Measurements from ENCODE around the gene GPR183.

GPR183 gene

DNA sequence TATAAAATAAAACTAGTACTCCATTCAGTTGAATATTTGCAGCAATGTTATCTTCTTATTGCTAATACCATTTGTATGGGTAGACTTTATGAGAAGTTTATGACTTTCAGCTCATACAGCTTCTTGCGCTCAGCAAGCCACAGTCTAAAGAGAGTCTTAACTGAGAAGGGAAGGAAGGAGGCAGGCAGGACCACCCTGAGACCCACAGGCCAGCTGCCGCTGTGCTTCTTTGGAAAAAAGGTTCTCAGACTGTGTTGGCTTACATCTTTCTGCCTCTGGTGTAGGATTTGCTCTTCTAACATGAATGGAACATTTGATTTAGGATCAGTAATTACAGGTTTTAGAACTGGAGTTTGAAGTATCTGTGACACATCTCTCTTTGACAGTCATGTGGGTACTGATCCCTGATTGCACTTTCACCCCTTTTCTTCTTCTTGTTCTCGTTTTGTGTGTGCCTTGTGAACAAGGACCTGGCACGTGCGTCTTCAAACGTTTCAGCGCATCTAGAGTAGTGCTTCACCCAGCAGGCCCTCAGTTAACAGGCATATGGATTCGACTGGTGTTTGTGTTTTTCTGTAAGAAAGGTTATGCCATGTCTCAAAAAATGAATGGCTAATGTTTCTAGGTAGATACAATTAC lies 41.9 kb downstream of the GPR183 start:
- POLR2A ChIA-PET: no interaction called here
- 95% methylated on average over 3 of the region's 8 CpGs for WGBS (ENCODE audit: insufficient coverage)
- CTCF ChIA-PET: interaction anchor here (0.7 to 10.8 kb wide), 23 partner anchors 10 to 425 kb away, joined by 3 to 196 read pairs (median 4); partner anchors contain the start of gene UBAC2

DNA sequence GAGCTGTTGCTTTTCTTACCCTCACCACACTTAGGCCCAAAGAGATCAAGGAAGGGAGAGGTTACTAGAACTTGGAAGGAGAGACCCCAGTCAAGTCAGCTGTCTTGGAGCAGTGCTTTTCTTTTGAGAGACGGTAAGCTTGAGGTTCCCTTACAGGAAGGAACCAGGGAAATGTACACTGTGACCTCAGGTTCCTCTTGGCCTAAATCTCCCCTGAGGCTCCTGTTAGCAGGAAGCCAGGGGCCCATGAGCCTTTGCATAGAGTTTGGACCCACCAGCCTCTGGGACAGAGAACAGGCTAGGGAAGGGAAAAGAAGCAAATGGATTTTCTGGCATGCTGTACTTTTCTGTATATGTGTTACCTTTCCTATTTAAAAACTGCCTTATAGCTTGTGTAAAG lies 43.1 kb downstream of the GPR183 start:
- 0% methylated on average over 1 of the region's 1 CpG for WGBS (ENCODE audit: insufficient coverage)
- Histone ChIP-seq H3K4me3 (ENCODE audit: control insufficient read depth in 1 of 7, extremely low read depth in 1 of 7, insufficient read depth in 4 of 7, low read depth in 2 of 7, low read length in 6 of 7) (peak overlapping the region in 1 of 7 experiments; percentile 6), H3K4me1 (ENCODE audit: control extremely low read depth in 1 of 4, control insufficient read depth in 4 of 4, insufficient read depth in 4 of 4, low read length in 3 of 4) (peaks cover 14 to 40% (median 22%) of the 10 kb centered on the region in 4 experiments), H3K9me3 (ENCODE audit: control extremely low read depth in 1 of 5, control insufficient read depth in 4 of 5, insufficient read depth in 2 of 5, low read depth in 1 of 5, low read length in 4 of 5) (no peaks in the 10 kb centered on the region), H3K27ac (ENCODE audit: insufficient read depth in 1 of 2, low read depth in 1 of 2, low read length in 2 of 2, poor library complexity in 1 of 2, severe bottlenecking in 2 of 2) (no peak overlapping the region), H3K36me3 (ENCODE audit: control insufficient read depth in 4 of 4, insufficient read depth in 4 of 4, low read length in 3 of 4) (peaks cover 2 to 33% (median 10%) of the 10 kb centered on the region in 4 experiments), H3K27me3 (replicated peaks in 2 of 5; ENCODE audit: control insufficient read depth in 4 of 5, insufficient read depth in 5 of 5, low read length in 4 of 5) (no peaks in the 10 kb centered on the region)
- DNase-seq: peak in 2 of 3 donors; percentile 64 to 72
- ChIA-PET POLR2A (interaction anchor here (0.5 to 1.3 kb wide), 3 partner anchors 47 to 87 kb away, joined by 3 read pairs; no protein-coding TSS in a partner anchor), CTCF (interaction anchor here (1.0 to 10.8 kb wide), 11 partner anchors 9 to 243 kb away, joined by 3 to 196 read pairs (median 19); partner anchors contain the start of gene UBAC2)

More for the DNA sequence above, 41.9 kb downstream of the GPR183 start:
- H3K4me3 ChIP-seq (ENCODE audit: control insufficient read depth in 1 of 7, extremely low read depth in 1 of 7, insufficient read depth in 4 of 7, low read depth in 2 of 7, low read length in 6 of 7): no peak overlapping the region
- H3K27me3 ChIP-seq (replicated peaks in 2 of 5; ENCODE audit: control insufficient read depth in 4 of 5, insufficient read depth in 5 of 5, low read length in 4 of 5): no peaks in the 10 kb centered on the region
- no peak for DNase-seq
- H3K4me1 ChIP-seq (ENCODE audit: control extremely low read depth in 1 of 4, control insufficient read depth in 4 of 4, insufficient read depth in 4 of 4, low read length in 3 of 4): peaks cover 5 to 36% (median 17%) of the 10 kb centered on the region in 4 experiments
- peaks cover 2 to 25% (median 5%) of the 10 kb centered on the region in 4 experiments for H3K36me3 ChIP-seq (ENCODE audit: control insufficient read depth in 4 of 4, insufficient read depth in 4 of 4, low read length in 3 of 4)
- H3K9me3 ChIP-seq (ENCODE audit: control extremely low read depth in 1 of 5, control insufficient read depth in 4 of 5, insufficient read depth in 2 of 5, low read depth in 1 of 5, low read length in 4 of 5): no peaks in the 10 kb centered on the region
- H3K27ac ChIP-seq (ENCODE audit: insufficient read depth in 1 of 2, low read depth in 1 of 2, low read length in 2 of 2, poor library complexity in 1 of 2, severe bottlenecking in 2 of 2): no peak overlapping the region

DNA sequence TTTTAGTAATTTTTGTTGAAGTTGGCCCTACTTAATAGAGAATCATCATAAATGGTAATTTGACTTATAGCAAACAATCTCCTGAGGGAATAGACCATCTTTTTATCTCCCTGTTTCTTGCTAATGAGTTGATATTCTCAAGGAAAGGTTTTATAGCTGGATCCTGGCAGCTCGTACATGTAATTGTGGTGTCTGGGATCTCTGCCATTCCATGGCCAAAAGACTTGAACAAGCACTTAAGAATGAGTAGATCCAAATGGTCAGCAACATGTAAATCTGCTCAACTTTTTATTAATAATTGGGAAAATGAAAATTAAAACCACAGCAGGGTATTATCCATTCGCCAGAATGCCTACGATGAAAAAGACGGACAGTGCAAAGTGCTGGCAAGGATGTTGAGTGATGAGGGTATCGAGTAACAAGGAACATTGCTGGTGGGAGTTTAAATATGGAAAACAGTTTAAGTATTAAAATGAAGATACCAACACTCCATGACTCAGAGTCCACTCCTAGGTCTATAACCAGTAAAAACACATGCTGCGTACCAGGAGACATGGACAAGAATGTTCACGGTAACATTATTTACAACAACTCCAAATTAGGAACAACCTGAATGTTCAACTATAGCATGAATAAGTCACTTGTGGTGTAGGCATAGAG lies 43.9 kb downstream of the GPR183 start:
- Histone ChIP-seq H3K4me1 (ENCODE audit: control extremely low read depth in 1 of 4, control insufficient read depth in 4 of 4, insufficient read depth in 4 of 4, low read length in 3 of 4) (peaks cover 21 to 48% (median 29%) of the 10 kb centered on the region in 4 experiments), H3K36me3 (ENCODE audit: control insufficient read depth in 4 of 4, insufficient read depth in 4 of 4, low read length in 3 of 4) (peaks cover 2 to 33% (median 7%) of the 10 kb centered on the region in 4 experiments), H3K9me3 (ENCODE audit: control extremely low read depth in 1 of 5, control insufficient read depth in 4 of 5, insufficient read depth in 2 of 5, low read depth in 1 of 5, low read length in 4 of 5) (no peaks in the 10 kb centered on the region), H3K4me3 (ENCODE audit: control insufficient read depth in 1 of 7, extremely low read depth in 1 of 7, insufficient read depth in 4 of 7, low read depth in 2 of 7, low read length in 6 of 7) (no peak overlapping the region), H3K27ac (ENCODE audit: insufficient read depth in 1 of 2, low read depth in 1 of 2, low read length in 2 of 2, poor library complexity in 1 of 2, severe bottlenecking in 2 of 2) (no peak overlapping the region), H3K27me3 (replicated peaks in 2 of 5; ENCODE audit: control insufficient read depth in 4 of 5, insufficient read depth in 5 of 5, low read length in 4 of 5) (no peaks in the 10 kb centered on the region)
- CTCF ChIA-PET: interaction anchor here (0.6 to 10.8 kb wide), 8 partner anchors 9 to 244 kb away, joined by 3 to 196 read pairs (median 60); partner anchors contain the start of gene UBAC2
- POLR2A ChIA-PET: interaction anchor here (0.5 to 1.3 kb wide), 2 partner anchors 76 to 87 kb away, joined by 3 read pairs; no protein-coding TSS in a partner anchor
- WGBS (ENCODE audit: insufficient coverage): 100% methylated on average over 1 of the region's 7 CpGs
- DNase-seq: no peak

DNA sequence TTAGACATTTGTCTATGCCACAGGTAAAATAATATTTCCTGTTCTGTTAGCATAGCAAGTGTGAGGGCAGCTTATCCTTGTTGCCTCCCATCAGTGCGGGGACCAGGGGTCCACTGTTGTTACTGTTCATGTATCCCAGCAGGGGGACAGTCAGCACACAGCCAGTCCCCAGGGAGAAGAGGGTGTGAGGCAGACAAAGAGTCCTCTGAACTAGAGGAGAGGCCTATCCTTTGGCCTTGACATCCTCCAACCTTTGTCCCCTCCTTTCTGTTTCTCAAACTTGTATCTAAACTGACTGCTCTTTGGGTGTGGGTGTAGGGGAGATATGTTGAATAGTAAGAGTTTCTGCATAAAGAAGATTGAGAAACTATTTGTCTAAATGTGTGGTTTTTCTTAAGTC lies 46.1 kb downstream of the GPR183 start:
- no peak overlapping the region for H3K27ac ChIP-seq (ENCODE audit: insufficient read depth in 1 of 2, low read depth in 1 of 2, low read length in 2 of 2, poor library complexity in 1 of 2, severe bottlenecking in 2 of 2)
- H3K27me3 ChIP-seq (replicated peaks in 2 of 5; ENCODE audit: control insufficient read depth in 4 of 5, insufficient read depth in 5 of 5, low read length in 4 of 5): no peaks in the 10 kb centered on the region
- CTCF ChIA-PET: interaction anchor here (0.6 to 2.7 kb wide), 5 partner anchors 8 to 215 kb away, joined by 3 to 14 read pairs (median 6); no protein-coding TSS in a partner anchor
- WGBS (ENCODE audit: insufficient coverage): no CpG with 5 or more reads among the region's 1 CpG
- H3K4me3 ChIP-seq (ENCODE audit: control insufficient read depth in 1 of 7, extremely low read depth in 1 of 7, insufficient read depth in 4 of 7, low read depth in 2 of 7, low read length in 6 of 7): no peak overlapping the region
- POLR2A ChIA-PET: no interaction called here
- no peak for DNase-seq
- H3K9me3 ChIP-seq (ENCODE audit: control extremely low read depth in 1 of 5, control insufficient read depth in 4 of 5, insufficient read depth in 2 of 5, low read depth in 1 of 5, low read length in 4 of 5): no peaks in the 10 kb centered on the region
- peaks cover 2 to 21% (median 5%) of the 10 kb centered on the region in 4 experiments for H3K36me3 ChIP-seq (ENCODE audit: control insufficient read depth in 4 of 4, insufficient read depth in 4 of 4, low read length in 3 of 4)
- peaks cover 28 to 60% (median 35%) of the 10 kb centered on the region in 4 experiments for H3K4me1 ChIP-seq (ENCODE audit: control extremely low read depth in 1 of 4, control insufficient read depth in 4 of 4, insufficient read depth in 4 of 4, low read length in 3 of 4)

DNA sequence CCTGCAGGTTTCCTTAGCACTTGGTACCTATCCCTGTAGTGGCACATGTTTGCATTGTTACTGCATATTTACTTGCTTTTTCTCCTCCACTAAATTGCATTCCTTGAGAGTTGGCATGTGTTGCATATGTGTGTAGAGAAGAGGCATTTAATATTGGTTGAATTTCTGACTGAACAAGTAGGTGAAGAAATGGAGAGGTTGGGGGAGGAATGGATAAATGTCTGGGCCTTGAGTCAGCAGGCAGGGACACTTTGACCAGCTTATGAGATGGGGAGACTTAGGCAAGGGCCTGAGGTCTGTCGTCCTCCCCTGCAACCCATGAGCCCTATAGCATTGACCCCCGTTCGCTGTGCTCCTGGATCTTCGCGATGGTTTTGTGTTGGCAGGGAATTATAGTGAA lies 47.0 kb downstream of the GPR183 start:
- CTCF ChIA-PET: interaction anchor here (1.1 to 2.7 kb wide), 6 partner anchors 9 to 176 kb away, joined by 3 to 14 read pairs (median 8); partner anchors contain the start of gene UBAC2
- Histone ChIP-seq H3K4me1 (ENCODE audit: control extremely low read depth in 1 of 4, control insufficient read depth in 4 of 4, insufficient read depth in 4 of 4, low read length in 3 of 4) (peaks cover 28 to 57% (median 34%) of the 10 kb centered on the region in 4 experiments), H3K27ac (ENCODE audit: insufficient read depth in 1 of 2, low read depth in 1 of 2, low read length in 2 of 2, poor library complexity in 1 of 2, severe bottlenecking in 2 of 2) (no peak overlapping the region), H3K4me3 (ENCODE audit: control insufficient read depth in 1 of 7, extremely low read depth in 1 of 7, insufficient read depth in 4 of 7, low read depth in 2 of 7, low read length in 6 of 7) (no peak overlapping the region), H3K9me3 (ENCODE audit: control extremely low read depth in 1 of 5, control insufficient read depth in 4 of 5, insufficient read depth in 2 of 5, low read depth in 1 of 5, low read length in 4 of 5) (no peaks in the 10 kb centered on the region), H3K36me3 (ENCODE audit: control insufficient read depth in 4 of 4, insufficient read depth in 4 of 4, low read length in 3 of 4) (peaks cover 2 to 21% (median 9%) of the 10 kb centered on the region in 4 experiments), H3K27me3 (replicated peaks in 2 of 5; ENCODE audit: control insufficient read depth in 4 of 5, insufficient read depth in 5 of 5, low read length in 4 of 5) (no peaks in the 10 kb centered on the region)
- no peak for DNase-seq
- WGBS (ENCODE audit: insufficient coverage): no CpG with 5 or more reads among the region's 5 CpGs
- POLR2A ChIA-PET: no interaction called here

DNA sequence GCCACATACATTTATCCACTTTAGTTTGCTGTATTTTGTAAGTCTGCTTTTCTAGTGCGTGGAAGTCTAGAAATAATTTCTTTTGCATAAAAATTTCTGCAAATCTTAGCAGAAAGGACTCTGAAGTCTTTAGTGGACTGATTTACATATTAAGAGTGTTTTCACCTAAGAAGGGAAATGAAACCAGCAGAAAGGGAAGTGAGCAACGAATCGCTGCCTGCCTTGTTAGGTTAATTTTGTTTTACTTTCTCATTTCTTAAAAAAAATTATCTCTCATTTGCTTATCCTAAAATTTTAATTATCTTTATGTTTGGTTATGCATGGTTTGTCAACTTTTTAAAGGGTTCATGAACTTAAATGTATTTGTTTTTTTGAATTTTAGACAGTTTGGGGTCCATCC lies 48.3 kb downstream of the GPR183 start:
- Histone ChIP-seq H3K36me3 (ENCODE audit: control insufficient read depth in 4 of 4, insufficient read depth in 4 of 4, low read length in 3 of 4) (peaks cover 3 to 24% (median 14%) of the 10 kb centered on the region in 4 experiments), H3K27ac (ENCODE audit: insufficient read depth in 1 of 2, low read depth in 1 of 2, low read length in 2 of 2, poor library complexity in 1 of 2, severe bottlenecking in 2 of 2) (peak overlapping the region; percentile 41 to 67), H3K4me3 (ENCODE audit: control insufficient read depth in 1 of 7, extremely low read depth in 1 of 7, insufficient read depth in 4 of 7, low read depth in 2 of 7, low read length in 6 of 7) (peak overlapping the region in 6 of 7 experiments; percentile 11 to 63 (median 20)), H3K4me1 (ENCODE audit: control extremely low read depth in 1 of 4, control insufficient read depth in 4 of 4, insufficient read depth in 4 of 4, low read length in 3 of 4) (peaks cover 21 to 44% (median 27%) of the 10 kb centered on the region in 4 experiments), H3K27me3 (replicated peaks in 2 of 5; ENCODE audit: control insufficient read depth in 4 of 5, insufficient read depth in 5 of 5, low read length in 4 of 5) (no peaks in the 10 kb centered on the region), H3K9me3 (ENCODE audit: control extremely low read depth in 1 of 5, control insufficient read depth in 4 of 5, insufficient read depth in 2 of 5, low read depth in 1 of 5, low read length in 4 of 5) (no peaks in the 10 kb centered on the region)
- DNase-seq: peak; percentile 41 to 85 (median 77)
- no CpG with 5 or more reads among the region's 3 CpGs for WGBS (ENCODE audit: insufficient coverage)
- POLR2A ChIA-PET: interaction anchor here (0.6 to 1.0 kb wide), 2 partner anchors 58 to 78 kb away, joined by 3 to 4 read pairs; partner anchors contain the start of gene UBAC2
- CTCF ChIA-PET: interaction anchor here (0.7 to 2.7 kb wide), 8 partner anchors 9 to 102 kb away, joined by 3 to 14 read pairs (median 6); partner anchors contain the start of gene UBAC2

Measured in common myeloid progenitor, CD34-positive (primary cell).